ENCODE data around the gene AP1AR. TPM values are rescaled to one million over a fixed set of nuclear protein-coding genes. Genes with fewer than 3 reads are reported as not detected.

The AP1AR gene
- total and polyA plus RNA-seq, 2 of the 4 experiments (the other 2 are of a cell fraction) = 4.0 to 4.7 TPM

- Histone ChIP-seq H3K4ac (ENCODE audit: low read depth, low read length) (no peak overlapping the region), H2BK20ac (ENCODE audit: low read depth, low read length) (no peak overlapping the region), H2BK5ac (ENCODE audit: low read depth, low read length, poor library complexity, severe bottlenecking) (no peak overlapping the region), H3K4me1 (ENCODE audit: control insufficient read depth, insufficient read depth, low read length) (no peaks in the 10 kb centered on the region), H3K56ac (ENCODE audit: extremely low read depth, insufficient read depth, low read length) (no peak overlapping the region), H3K9ac (ENCODE audit: low read depth, low read length) (no peak overlapping the region), H2AFZ (replicated peaks; ENCODE audit: low read length, poor library complexity) (no peak overlapping the region), H3K27ac (ENCODE audit: insufficient read depth, low read length) (no peak overlapping the region), H3K79me1 (ENCODE audit: low read depth in 1 of 2, low read length in 2 of 2) (no peaks in the 10 kb centered on the region), H2AK9ac (replicated peaks; ENCODE audit: low read depth, low read length, poor library complexity) (no peak overlapping the region), H3K9me1 (ENCODE audit: insufficient read depth, low read length) (no peaks in the 10 kb centered on the region), H4K20me1 (ENCODE audit: insufficient read depth, low read length) (no peaks in the 10 kb centered on the region), H3K27me3 (ENCODE audit: control insufficient read depth, insufficient read depth, low read length) (no peaks in the 10 kb centered on the region), H2AK5ac (ENCODE audit: low read depth, low read length) (no peak overlapping the region), H3K4me3 (ENCODE audit: insufficient read depth, low read depth, low read length) (no peak overlapping the region), H3K14ac (replicated peaks; ENCODE audit: low read depth, low read length) (no peak overlapping the region), H3K23ac (ENCODE audit: low read depth, low read length) (no peak overlapping the region), H3K36me3 (ENCODE audit: control insufficient read depth, insufficient read depth, low read length) (no peaks in the 10 kb centered on the region), H3K4me2 (ENCODE audit: low read depth, low read length) (no peak overlapping the region), H4K5ac (ENCODE audit: low read depth, low read length) (no peak overlapping the region), H4K91ac (ENCODE audit: insufficient read depth, low read depth, low read length) (no peak overlapping the region), H3K9me3 (ENCODE audit: control insufficient read depth, insufficient read depth, low read length) (no peaks in the 10 kb centered on the region), H2BK15ac (ENCODE audit: low read depth, low read length) (no peak overlapping the region), H3K18ac (ENCODE audit: low read depth, low read length) (no peak overlapping the region), H2BK120ac (ENCODE audit: low read depth, low read length) (no peak overlapping the region), H4K8ac (ENCODE audit: low read depth in 2 of 2, low read length in 2 of 2) (no peak overlapping the region)
- ATAC-seq (ENCODE audit: low read depth) (no peak), DNase-seq (no peak)
- POLR2A ChIA-PET (ENCODE audit: unreplicated experiment) = no interaction called here
- TF ChIP-seq MAFK (IDR thresholded peaks at IDR 0.05; ENCODE audit: low read depth, low read length) (no peak), CEBPB (IDR thresholded peaks at IDR 0.05; ENCODE audit: low read depth, low read length) (peak; percentile 56)
- in situ Hi-C loops (cut with MboI; ENCODE audit: low sequenced_read_pairs) (no loop called here), intact Hi-C loops (cut with micrococcal nuclease) (no loop called here), dilution Hi-C loops (cut with HindIII; ENCODE audit: low sequenced_read_pairs, unreplicated experiment) (no loop called here)
- BruUV-seq (replicated peaks) = no TSS peak
- 33% methylated on average over 3 of the region's 8 CpGs; no CpG with 5 or more reads in 1 of the 2 experiments for whole genome bisulfite sequencing, 2 experiments (ENCODE audit: extremely low coverage in 2 of 2, insufficient read length in 1 of 2)
- CTCF ChIA-PET = no interaction called here
Observed at GRCh38 chr4:112185740-112186670, 45.6 kb upstream of the AP1AR start.

All from IMR-90 (cell line).